HG03432 (cell line): Measurements from ENCODE around the gene CXorf38.

ENCODE experiments used
- ATAC-seq: cut with Tn5 transposase; IDR thresholded peaks from one replicate; pipeline ENCODE4 v1.9.1; 2021; ENCODE audit warnings: mild to moderate bottlenecking, moderate library complexity; ENCODE audit not compliant: unreplicated experiment

The CXorf38 gene, protein sequence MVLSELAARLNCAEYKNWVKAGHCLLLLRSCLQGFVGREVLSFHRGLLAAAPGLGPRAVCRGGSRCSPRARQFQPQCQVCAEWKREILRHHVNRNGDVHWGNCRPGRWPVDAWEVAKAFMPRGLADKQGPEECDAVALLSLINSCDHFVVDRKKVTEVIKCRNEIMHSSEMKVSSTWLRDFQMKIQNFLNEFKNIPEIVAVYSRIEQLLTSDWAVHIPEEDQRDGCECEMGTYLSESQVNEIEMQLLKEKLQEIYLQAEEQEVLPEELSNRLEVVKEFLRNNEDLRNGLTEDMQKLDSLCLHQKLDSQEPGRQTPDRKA

DNA sequence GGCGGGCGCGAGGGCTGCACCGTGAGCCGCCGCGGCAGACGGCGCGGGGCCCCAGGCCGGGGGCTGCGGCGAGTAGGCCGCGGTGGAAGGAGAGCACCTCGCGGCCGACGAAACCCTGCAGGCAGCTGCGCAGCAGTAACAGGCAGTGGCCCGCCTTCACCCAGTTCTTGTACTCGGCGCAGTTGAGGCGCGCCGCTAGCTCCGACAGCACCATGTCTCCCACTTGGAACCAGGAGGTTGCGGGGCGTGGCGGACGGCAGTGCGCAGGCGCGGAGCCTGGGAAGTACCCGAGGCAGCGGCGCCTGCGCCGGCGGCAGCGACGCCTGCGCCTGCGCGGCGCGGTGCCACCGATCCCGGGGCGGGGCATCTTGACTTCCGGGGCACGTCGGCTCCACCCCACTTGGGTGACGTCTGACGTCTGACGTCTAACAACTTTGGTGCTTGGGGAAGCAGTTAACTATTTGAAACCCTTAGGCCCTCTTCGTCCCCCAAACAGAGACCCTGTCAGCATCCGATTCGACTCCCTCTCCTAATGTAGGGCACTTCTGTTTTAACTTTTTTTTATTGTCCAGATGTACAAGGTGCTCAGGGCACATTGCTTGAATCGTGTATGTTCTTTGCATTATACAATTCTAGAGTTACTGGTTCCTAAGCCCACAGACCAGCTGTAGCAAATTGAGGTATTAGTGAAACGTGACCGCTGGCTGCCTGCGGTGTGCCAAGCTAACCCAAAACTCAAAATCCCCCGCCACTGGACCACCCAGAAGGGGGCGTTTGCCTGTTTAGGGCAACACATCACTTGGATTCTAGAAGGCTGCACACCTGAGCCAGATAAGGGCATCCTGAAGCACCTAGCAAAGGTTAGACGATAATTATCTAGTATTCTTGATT, at the start of gene CXorf38:
CXorf38 (minus strand) TSS at position 255 of the 891 bp plus-strand sequence; CDS start at position 214, 41 bp downstream.
- peak; percentile 78 for ATAC-seq

DNA sequence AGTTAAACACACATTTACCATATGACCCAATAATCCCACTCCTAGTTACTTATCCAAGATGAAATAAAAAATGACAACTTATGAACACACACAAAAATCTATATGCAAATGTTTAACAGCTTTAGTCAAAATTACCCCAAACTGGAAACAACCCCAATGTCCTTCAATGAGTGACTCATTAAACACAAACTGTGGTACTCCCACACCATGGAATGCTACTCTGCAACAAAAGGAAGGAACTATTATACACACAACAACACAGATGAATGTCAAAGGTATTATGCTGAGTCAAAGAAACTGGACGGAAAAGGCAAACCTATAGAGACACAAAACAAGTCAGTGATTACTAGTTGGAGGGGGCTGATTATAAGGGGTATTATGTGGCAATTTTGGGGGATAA, 47.4 kb upstream of the CXorf38 start:
- no peak for ATAC-seq

- ATAC-seq: no peak
Observed at GRCh38 chrX:40688929-40689328, 41.6 kb upstream of the CXorf38 start.

DNA sequence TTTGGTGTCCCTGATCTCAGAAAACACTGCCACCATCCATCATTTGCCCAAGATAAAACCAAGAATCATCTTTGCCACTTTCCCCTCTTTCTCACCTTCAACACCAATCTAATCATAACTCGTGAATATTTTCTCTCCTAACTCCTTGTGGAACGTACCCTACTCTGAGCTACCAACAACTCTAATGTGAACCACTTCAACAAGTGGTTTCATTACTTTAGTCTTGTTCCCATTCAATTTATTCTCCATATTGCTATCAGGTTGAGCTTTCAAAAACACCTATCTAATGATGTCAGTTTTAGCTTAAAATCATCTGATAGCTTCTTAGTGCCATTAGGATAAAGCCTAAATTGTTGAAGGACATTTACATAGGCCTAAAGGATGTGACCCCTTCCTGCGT, 39.8 kb upstream of the CXorf38 start:
- ATAC-seq: no peak

DNA sequence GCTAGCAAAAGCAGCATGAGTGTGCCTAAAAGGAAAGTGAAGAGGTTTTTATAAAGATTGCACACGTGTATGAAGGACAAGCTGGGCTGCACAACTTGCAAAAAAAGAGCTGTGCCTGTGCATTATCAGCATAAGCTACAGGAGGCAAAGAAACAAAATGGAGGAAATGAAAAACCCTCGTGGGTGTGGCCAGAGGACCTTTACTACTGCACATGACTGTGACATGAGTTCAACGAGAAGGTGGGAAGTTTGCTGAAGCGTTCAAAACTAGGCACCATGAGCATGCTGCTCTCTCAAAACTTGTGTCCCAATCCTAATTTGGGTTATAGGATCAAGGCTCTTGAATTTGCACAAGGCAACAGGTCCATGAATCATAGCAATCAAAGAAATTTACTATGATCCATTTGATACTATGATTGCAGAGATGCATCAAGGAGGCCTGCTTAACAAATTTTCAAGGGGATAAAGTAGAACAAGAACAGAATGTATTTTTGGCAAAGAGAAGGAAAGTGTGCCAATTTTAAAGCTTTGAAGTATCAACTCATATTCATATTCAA, 38.1 kb upstream of the CXorf38 start:
- no peak for ATAC-seq

DNA sequence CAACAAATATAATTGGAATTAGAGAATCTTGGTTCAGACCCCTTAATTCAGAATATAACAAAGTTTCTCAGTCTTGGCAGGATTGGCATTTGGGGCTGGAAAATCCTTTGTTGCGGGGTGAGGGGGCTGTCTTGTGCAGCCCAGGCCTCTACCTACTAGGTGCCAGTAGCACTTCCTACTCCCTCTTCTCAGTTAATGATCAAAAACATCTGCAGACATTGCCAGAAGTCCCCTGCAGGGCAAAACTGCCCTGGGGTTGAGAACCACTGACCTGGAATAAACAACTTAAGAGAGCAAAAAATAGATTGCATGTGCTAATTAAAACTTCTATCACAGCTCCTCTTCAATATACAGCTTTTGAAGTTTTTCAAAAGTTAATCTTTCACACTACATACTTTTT, 36.7 kb upstream of the CXorf38 start:
- no peak for ATAC-seq

DNA sequence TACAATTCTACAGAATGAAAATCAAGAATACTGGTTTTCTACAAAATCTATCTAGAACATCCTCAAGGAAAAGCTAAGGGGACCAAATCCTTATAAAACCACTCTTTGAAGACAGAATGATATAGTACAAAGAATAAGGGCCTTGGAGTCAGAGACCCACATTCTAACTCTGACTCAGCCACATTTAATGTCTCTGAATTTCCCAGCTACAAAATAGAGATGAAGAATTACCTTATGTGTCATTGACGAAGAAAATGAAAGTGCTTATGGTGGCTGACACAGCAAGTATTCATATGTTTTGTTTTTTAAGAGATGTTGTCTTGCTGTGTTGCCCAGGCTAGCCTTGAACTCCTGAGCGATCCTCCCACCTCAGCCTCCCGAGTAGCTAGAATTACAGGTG, 35.9 kb upstream of the CXorf38 start:
- no peak for ATAC-seq

- ATAC-seq: no peak
Observed at GRCh38 chrX:40671126-40671525, 23.8 kb upstream of the CXorf38 start.

- ATAC-seq: no peak
Observed at GRCh38 chrX:40663880-40664630, 16.7 kb upstream of the CXorf38 start.

GRCh38 chrX:40663078-40663740, 15.8 kb upstream of the CXorf38 start:
- ATAC-seq: no peak

DNA sequence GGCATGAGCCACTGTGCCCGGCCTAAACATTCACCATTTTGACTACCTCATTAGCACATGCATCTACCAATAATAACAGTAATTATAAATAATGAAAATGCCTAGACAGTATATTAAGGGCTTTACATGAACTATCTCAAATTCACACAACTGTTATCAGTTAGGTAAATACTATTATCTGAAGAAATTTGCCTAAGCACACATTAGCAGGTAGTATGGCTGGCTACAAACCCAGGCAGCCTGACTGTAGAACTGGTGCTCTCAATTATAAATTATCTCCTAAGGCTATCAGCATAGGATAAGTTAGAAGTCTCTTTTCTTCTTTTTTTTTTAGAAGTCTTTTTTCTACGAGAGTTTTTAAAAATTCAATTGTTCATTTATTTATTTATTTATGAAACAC, 14.1 kb upstream of the CXorf38 start:
- no peak for ATAC-seq

- no peak for ATAC-seq
Observed at GRCh38 chrX:40660381-40660780, 13.0 kb upstream of the CXorf38 start.

- ATAC-seq: no peak
Observed at GRCh38 chrX:40653535-40653934, 6.2 kb upstream of the CXorf38 start.

- no peak for ATAC-seq
Observed at GRCh38 chrX:40652664-40653063, 5.3 kb upstream of the CXorf38 start.

DNA sequence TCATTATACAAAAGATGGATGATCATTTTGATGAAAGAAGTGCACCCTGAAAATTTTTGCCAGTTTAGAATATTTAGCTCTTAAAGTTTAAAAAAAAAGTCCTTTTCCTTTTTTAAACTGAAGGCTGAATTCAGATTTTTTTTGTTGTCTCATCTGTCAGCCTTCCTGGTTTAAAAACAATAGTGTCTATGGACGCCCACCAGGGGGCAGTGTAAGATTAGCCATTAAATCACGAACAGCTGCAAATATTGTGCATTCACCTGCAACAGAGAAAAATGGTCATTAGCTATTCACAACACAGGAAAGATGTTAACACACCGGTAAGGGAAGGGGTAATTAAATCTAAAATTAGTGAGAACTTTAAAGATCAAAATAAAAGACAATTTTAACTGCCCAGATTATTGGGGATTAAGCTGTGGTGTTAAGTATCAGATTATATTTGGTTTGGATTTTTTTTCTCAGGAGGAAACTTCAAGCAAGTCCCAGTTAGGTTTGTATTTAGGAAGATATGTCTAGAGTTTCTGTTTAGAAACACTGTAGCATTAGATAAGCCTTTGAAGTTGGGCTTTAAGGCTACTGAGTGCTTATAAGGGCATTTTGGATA, 4.4 kb upstream of the CXorf38 start:
- ATAC-seq: no peak

- ATAC-seq: peak; percentile 33
Observed at GRCh38 chrX:40646489-40647306, 663 bp downstream of the CXorf38 start.

DNA sequence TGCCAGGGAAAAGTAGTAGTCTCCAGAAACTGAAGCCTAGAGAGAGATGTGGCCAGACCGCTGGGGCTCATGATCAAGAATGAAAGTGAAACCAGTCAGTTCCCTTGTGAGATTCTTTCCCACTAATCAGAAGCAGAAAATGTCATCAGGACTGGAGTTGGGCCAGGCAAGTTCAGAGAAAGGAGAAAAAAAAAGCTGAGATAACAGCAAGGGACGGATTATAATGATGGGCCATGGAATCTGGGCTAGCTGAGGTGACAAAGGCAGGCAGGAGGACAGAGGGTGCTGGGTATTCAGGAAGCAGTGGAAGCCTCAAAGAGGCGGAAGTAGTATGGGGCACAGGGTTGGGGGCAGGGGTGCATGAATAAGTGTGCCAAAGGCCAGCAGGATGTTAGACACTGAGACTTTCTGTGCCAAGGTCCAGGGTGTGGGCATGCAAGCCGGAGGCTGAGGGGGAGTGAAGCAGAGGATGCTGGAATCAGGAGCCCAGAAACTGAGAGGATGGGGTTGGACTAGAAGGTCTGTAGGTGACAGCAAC, 2.5 kb downstream of the CXorf38 start:
- peak; percentile 35 for ATAC-seq

- no peak for ATAC-seq
Observed at GRCh38 chrX:40644176-40644575, 3.2 kb downstream of the CXorf38 start.

DNA sequence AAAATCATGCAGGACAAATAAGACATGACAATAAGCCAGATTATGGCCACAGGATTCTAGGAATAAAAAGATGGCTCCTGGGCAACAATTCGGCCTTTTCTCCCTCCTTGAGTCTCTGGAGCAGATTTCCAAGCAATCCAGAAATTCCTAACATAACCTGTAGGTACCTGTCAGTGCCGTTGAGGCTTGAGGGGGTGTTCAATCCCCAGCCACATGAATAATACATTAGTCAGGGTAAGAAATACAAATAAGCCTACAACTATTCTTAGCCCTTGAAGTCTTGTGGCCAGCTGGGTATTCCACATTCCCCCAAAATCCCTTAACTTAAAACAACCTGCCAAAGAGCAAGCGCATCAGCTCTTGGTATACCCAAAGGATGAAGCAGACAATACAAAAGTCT, 9.7 kb downstream of the CXorf38 start:
- no peak for ATAC-seq
